ENCODE results near the gene MED9. TPM values are rescaled to one million over a fixed set of nuclear protein-coding genes. Genes with fewer than 3 reads are reported as not detected.

The MED9 gene
- total and polyA plus RNA-seq, 2 donors (not counting 3 experiments of a cell fraction or from before 2014, with no cell fraction given) = 15.1 to 18.2 TPM

DNA sequence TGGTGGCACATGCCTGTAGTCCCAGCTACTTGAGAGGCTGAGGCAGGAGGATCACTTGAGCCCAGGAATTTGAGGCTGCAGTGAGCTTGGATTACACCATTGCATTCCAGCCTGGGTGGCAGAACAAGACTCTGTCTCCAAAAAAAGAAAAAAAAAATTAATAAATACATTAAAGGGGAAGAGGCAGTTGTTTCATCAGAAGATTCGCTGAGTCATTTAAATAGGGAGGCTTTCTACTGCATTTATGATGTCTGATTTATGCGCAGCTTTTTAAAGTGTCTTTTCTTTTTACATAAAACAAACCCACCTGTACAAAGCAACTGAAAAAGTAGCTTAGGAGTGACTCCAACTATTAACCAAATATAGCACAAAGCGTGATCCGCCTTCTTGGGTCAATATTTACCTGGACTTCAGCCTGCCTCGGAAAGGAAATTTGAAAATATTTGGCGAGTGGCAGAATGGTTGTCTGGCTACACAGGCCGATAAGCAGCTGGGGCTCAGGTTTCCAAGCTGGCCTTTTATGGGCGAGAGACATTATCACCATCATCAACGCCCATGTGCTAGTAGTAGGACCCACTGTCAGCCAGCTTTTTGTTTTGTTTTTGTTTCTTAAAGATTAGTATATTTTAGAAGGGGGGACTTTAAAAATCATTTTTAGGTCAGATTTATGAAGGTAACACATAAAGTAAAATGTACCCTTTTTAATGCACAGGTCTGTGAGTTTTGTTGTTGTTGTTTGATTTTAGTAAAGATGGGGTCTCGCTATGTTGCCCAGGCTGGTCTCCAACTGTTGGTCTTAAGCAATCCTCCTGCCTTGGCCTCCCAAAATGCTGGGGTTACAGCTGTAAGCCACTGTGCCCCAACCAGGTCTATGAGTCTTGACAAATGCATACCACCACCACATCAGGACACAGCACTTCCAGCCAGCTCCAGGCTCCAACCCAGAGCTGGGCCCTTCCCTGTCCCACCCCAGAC, 61.9 kb downstream of the MED9 start:
- BruUV-seq (replicated peaks) = no TSS peak
- no peak overlapping the region for H3K4me3 ChIP-seq (replicated peaks in 1 of 3; ENCODE audit: insufficient read depth in 1 of 3, low read depth in 1 of 3, low read length in 3 of 3)
- H3K9ac ChIP-seq (replicated peaks; ENCODE audit: extremely low read depth, insufficient read depth, low read length) = no peak overlapping the region
- intact Hi-C loops (cut with micrococcal nuclease) = no loop called here
- TF ChIP-seq, protein P1, sequence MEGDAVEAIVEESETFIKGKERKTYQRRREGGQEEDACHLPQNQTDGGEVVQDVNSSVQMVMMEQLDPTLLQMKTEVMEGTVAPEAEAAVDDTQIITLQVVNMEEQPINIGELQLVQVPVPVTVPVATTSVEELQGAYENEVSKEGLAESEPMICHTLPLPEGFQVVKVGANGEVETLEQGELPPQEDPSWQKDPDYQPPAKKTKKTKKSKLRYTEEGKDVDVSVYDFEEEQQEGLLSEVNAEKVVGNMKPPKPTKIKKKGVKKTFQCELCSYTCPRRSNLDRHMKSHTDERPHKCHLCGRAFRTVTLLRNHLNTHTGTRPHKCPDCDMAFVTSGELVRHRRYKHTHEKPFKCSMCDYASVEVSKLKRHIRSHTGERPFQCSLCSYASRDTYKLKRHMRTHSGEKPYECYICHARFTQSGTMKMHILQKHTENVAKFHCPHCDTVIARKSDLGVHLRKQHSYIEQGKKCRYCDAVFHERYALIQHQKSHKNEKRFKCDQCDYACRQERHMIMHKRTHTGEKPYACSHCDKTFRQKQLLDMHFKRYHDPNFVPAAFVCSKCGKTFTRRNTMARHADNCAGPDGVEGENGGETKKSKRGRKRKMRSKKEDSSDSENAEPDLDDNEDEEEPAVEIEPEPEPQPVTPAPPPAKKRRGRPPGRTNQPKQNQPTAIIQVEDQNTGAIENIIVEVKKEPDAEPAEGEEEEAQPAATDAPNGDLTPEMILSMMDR (IDR thresholded peaks at IDR 0.05; ENCODE audit: extremely low read depth in 1 of 2, insufficient read depth in 1 of 2, low read depth in 1 of 2, low read length in 2 of 2) = no peak
- no peak for TF ChIP-seq GATA2 (IDR thresholded peaks at IDR 0.05; ENCODE audit: insufficient read depth, insufficient read length, low read depth, low read length)
- TF ChIP-seq POLR2AphosphoS5 (IDR thresholded peaks at IDR 0.05; ENCODE audit: insufficient read depth, low read depth, low read length) = no peak
- TF ChIP-seq MYC (IDR thresholded peaks at IDR 0.05; ENCODE audit: low read depth, low read length) = no peak
- no peak for TF ChIP-seq FOS (IDR thresholded peaks at IDR 0.05; ENCODE audit: borderline replicate concordance, insufficient read depth, low read length)
- TF ChIP-seq EZH2 (IDR thresholded peaks at IDR 0.05; ENCODE audit: borderline replicate concordance, low read depth, low read length, severe bottlenecking) = no peak
- no peak for TF ChIP-seq JUN (IDR thresholded peaks at IDR 0.05; ENCODE audit: borderline replicate concordance, insufficient read depth, insufficient read length, low read depth)
- no peak overlapping the region for H2AFZ ChIP-seq (ENCODE audit: low read depth, low read length)
- H3K79me2 ChIP-seq (ENCODE audit: control insufficient read depth, insufficient read depth, low read length) = no peaks in the 10 kb centered on the region
- no peaks in the 10 kb centered on the region for H3K9me3 ChIP-seq (replicated peaks; ENCODE audit: control insufficient read depth, insufficient read depth, low read length)
- H3K9me1 ChIP-seq (replicated peaks; ENCODE audit: control insufficient read depth, extremely low read depth, insufficient read depth, low read length) = no peaks in the 10 kb centered on the region
- ChIA-PET POLR2A (interaction anchor here (0.7 kb wide), 1 partner anchor 42 kb away, joined by 3 read pairs; the partner anchor contains the start of gene RASD1), CTCF (interaction anchor here (0.9 to 2.6 kb wide), 8 partner anchors 9 to 75 kb away, joined by 3 to 12 read pairs (median 3); no protein-coding TSS in a partner anchor)
- H3K36me3 ChIP-seq (ENCODE audit: control insufficient read depth in 2 of 2, extremely low read depth in 1 of 2, insufficient read depth in 2 of 2, low read length in 2 of 2) = no peaks in the 10 kb centered on the region
- H3K4me2 ChIP-seq (ENCODE audit: insufficient read depth, low read length) = no peak overlapping the region
- DNase-seq (ENCODE audit: low read depth, low spot score) (peak; percentile 17), FAIRE-seq (no peak)
- no peaks in the 10 kb centered on the region for H4K20me1 ChIP-seq (replicated peaks; ENCODE audit: control insufficient read depth, extremely low read depth, insufficient read depth, low read length)
- dilution Hi-C loops (cut with MboI; ENCODE audit: extremely low pct_ligation_motif_present, low sequenced_read_pairs) = no loop called here
- no peaks in the 10 kb centered on the region for H3K4me1 ChIP-seq (ENCODE audit: control insufficient read depth, extremely low read depth, insufficient read depth, low read length)
- H3K27me3 ChIP-seq (ENCODE audit: control insufficient read depth in 2 of 2, insufficient read depth in 2 of 2, low read length in 2 of 2) = no peaks in the 10 kb centered on the region
- no peak overlapping the region for H3K27ac ChIP-seq (ENCODE audit: insufficient read depth, low read depth, low read length)

Measured in endothelial cell of umbilical vein (primary cell).